Endodermal cell (in vitro differentiated cells): ENCODE measurements around the gene PCSK4. TPM values are rescaled to one million over a fixed set of nuclear protein-coding genes. Genes with fewer than 3 reads are reported as not detected.

Experiments used
- DNase-seq: peaks from one replicate; pipeline ENCODE4 v3.0.0-alpha.2; 2017
- H3K27ac ChIP-seq: 2 replicates; pipeline ENCODE4 v1.5.1; 2013; ENCODE audit warnings: mild to moderate bottlenecking, low read depth, low read length, moderate library complexity
- H3K27me3 ChIP-seq: 2 replicates; pipeline ENCODE4 v1.6.1; 2013; ENCODE audit warnings: mild to moderate bottlenecking, low read length, moderate library complexity; ENCODE audit not compliant: insufficient read depth, control insufficient read depth, poor library complexity, severe bottlenecking
- H3K36me3 ChIP-seq: 2 replicates; pipeline ENCODE4 v1.7.0; 2013; ENCODE audit warnings: mild to moderate bottlenecking, low read length, moderate library complexity; ENCODE audit not compliant: control insufficient read depth, insufficient read depth
- H3K4me1 ChIP-seq: one replicate; pipeline ENCODE4 v1.7.0; 2013; ENCODE audit warnings: low read length; ENCODE audit not compliant: control insufficient read depth, insufficient read depth
- H3K4me3 ChIP-seq: 2 replicates; pipeline ENCODE4 v1.5.1; 2013; ENCODE audit warnings: mild to moderate bottlenecking, low read length, moderate library complexity
- H3K9ac ChIP-seq: 2 replicates; pipeline ENCODE4 v1.6.1; 2013; ENCODE audit warnings: mild to moderate bottlenecking, low read length, moderate library complexity; ENCODE audit not compliant: poor library complexity, severe bottlenecking; ENCODE audit errors: extremely low read depth
- H3K9me3 ChIP-seq: 2 replicates; pipeline ENCODE4 v1.6.1; 2013; ENCODE audit warnings: mild to moderate bottlenecking, low read length, moderate library complexity; ENCODE audit not compliant: control insufficient read depth
- H3K27ac Mint-ChIP-seq: 2 replicates; pipeline ENCODE4 v1.8.0; 2020; ENCODE audit warnings: mixed read lengths
- H3K27me3 Mint-ChIP-seq: 2 replicates; pipeline ENCODE4 v1.8.0; 2021; ENCODE audit warnings: mild to moderate bottlenecking, mixed read lengths; ENCODE audit not compliant: insufficient read depth
- H3K36me3 Mint-ChIP-seq: 2 replicates; pipeline ENCODE4 v1.8.0; 2020; ENCODE audit warnings: low read depth, mixed read lengths
- H3K4me1 Mint-ChIP-seq: 2 replicates; pipeline ENCODE4 v1.8.0; 2020; ENCODE audit warnings: mixed read lengths
- H3K4me3 Mint-ChIP-seq: 2 replicates; pipeline ENCODE4 v1.8.0; 2020; ENCODE audit warnings: mild to moderate bottlenecking, moderate library complexity, mixed read lengths
- H3K9me3 Mint-ChIP-seq: 2 replicates; pipeline ENCODE4 v1.8.0; 2020; ENCODE audit warnings: mild to moderate bottlenecking, mixed read lengths
- WGBS, 2 experiments: methylation state at CpG; one replicate each; pipeline versions ENCODE4 v1.1.5 to v1.1.7; 2013; ENCODE audit warnings: missing lambda C conversion rate in 2 of 2, mixed read lengths in 1 of 2; ENCODE audit not compliant: insufficient coverage in 1 of 2, insufficient read length in 1 of 2; 5-methylcytosine and 5-hydroxymethylcytosine counted together
- total RNA-seq, 2 donors: library from RNA; stranded (reverse); fragmentation: NEBNext Ultra II Directional in 1 of 2; extraction: Animal tissue kit (Norgen Biotek cat#: 25700) in 1 of 2; gene quantifications; 2 replicates in 1 of 2; 3 replicates in 1 of 2; pipeline ENCODE4 v1.2.1, GENCODE V29; 2021
- TF ChIP-seq, protein P1 (sequence below): fragments of 200-600 bp; sonication (generic); conservative IDR thresholded peaks from 2 replicates; pipeline ENCODE4 v1.5.0; 2021; ENCODE audit warnings: antibody characterized with exemption, mild to moderate bottlenecking

PCSK4 gene
- total RNA-seq, 2 donors from 2014 or later = 25.2 to 31.6 TPM

DNA sequence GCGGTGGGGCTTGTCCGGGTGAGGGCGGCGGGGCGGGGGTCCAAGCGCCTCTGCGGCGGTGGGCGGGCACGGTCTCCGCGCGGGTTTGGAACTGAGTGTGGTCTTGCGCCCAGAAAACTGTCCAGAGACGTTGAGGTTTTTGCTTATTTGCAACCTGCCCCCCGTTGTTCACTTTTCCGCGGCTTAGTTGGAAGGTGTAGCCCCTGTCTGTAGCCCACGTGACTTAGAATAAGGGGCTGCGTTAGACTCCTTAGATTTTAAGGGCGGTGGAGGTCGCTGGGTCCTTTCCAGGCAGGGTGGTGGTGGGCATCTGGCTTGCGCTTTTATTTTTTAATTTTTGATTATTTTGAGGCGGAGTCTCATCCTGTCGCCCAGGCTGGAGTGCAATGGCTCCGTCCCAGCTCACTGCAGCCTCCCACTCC, 51.2 kb downstream of the PCSK4 start:
- Mint-ChIP-seq H3K36me3 (peaks cover 44% of the 10 kb centered on the region), H3K27ac (peak overlapping the region; percentile 85), H3K4me3 (peak overlapping the region; percentile 95), H3K4me1 (peaks cover 8% of the 10 kb centered on the region), H3K9me3 (no peaks in the 10 kb centered on the region), H3K27me3 (no peaks in the 10 kb centered on the region)
- no peak for DNase-seq
- TF ChIP-seq, protein P1, sequence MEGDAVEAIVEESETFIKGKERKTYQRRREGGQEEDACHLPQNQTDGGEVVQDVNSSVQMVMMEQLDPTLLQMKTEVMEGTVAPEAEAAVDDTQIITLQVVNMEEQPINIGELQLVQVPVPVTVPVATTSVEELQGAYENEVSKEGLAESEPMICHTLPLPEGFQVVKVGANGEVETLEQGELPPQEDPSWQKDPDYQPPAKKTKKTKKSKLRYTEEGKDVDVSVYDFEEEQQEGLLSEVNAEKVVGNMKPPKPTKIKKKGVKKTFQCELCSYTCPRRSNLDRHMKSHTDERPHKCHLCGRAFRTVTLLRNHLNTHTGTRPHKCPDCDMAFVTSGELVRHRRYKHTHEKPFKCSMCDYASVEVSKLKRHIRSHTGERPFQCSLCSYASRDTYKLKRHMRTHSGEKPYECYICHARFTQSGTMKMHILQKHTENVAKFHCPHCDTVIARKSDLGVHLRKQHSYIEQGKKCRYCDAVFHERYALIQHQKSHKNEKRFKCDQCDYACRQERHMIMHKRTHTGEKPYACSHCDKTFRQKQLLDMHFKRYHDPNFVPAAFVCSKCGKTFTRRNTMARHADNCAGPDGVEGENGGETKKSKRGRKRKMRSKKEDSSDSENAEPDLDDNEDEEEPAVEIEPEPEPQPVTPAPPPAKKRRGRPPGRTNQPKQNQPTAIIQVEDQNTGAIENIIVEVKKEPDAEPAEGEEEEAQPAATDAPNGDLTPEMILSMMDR = no peak
- H3K27ac ChIP-seq = peak overlapping the region; percentile 98
- peak overlapping the region; percentile 92 for H3K4me3 ChIP-seq
- H3K4me1 ChIP-seq = no peaks in the 10 kb centered on the region
- H3K27me3 ChIP-seq = no peaks in the 10 kb centered on the region
- 1% methylated on average over 14 to 26 of the region's 26 CpGs for WGBS, 2 experiments
- no peaks in the 10 kb centered on the region for H3K9me3 ChIP-seq
- peaks cover 42% of the 10 kb centered on the region for H3K36me3 ChIP-seq
- H3K9ac ChIP-seq = peak overlapping the region; percentile 98

DNA sequence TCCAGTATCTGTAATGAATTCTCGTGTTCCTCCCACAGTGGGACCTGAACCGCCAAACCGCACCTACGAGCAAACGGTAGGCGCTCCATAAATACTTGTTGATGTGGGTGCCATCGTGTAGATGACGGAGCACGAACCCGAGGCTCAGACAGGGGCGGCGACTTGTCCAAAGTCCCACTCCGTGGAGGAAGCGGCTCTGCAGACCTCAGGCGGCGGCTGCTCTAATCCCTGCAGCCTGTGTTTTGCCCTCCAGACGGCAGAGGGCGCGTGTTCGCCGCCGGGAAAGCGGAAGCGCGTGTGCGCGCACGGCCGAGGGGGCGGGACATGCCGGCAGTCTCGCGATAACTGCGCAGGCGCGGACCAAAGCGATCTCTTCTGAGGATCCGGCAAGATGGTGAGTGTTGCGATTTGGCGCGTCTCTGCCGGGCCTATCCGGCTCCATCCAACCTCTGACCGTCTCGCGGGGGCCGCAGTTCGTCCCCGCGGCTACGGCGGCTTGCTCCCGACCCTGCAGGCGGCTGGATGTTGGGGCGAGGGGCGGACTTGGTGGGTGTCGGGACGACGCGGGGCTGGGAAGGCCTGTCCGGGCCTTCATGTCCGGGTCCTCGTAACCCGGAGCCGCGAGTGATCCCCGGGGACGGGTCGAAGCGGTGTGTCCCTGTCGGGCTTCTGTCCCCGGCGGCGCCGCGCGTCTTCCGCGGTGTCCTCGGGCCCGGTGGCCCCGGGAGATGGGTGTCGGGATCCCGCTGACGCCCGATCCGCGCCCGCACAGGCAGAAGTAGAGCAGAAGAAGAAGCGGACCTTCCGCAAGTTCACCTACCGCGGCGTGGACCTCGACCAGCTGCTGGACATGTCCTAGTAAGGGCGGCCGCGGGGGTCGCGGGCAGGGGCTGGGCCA, 51.9 kb downstream of the PCSK4 start, which contains the start of gene RPS15:
TSS of gene RPS15 (plus strand) at position 362 of the 898 bp plus-strand sequence. CDS start at position 392, 30 bp downstream.
- Histone ChIP-seq H3K36me3 (peaks cover 48% of the 10 kb centered on the region), H3K9ac (peak within 1 kb of the TSS; percentile 98), H3K27me3 (no peaks in the 10 kb centered on the region), H3K4me3 (peak within 1 kb of the TSS; percentile 92), H3K4me1 (no peaks in the 10 kb centered on the region), H3K9me3 (no peaks in the 10 kb centered on the region), H3K27ac (peak within 1 kb of the TSS; percentile 98)
- TF ChIP-seq, protein P1 = peak; percentile 92
- 2 to 7% methylated on average over 36 to 100 of the region's 100 CpGs for whole genome bisulfite sequencing, 2 experiments
- Mint-ChIP-seq H3K4me3 (peak within 1 kb of the TSS; percentile 95), H3K27ac (peak within 1 kb of the TSS; percentile 99), H3K27me3 (no peaks in the 10 kb centered on the region), H3K9me3 (no peaks in the 10 kb centered on the region), H3K36me3 (peaks cover 44% of the 10 kb centered on the region), H3K4me1 (peaks cover 8% of the 10 kb centered on the region)
- DNase-seq = peak; percentile 97

DNA sequence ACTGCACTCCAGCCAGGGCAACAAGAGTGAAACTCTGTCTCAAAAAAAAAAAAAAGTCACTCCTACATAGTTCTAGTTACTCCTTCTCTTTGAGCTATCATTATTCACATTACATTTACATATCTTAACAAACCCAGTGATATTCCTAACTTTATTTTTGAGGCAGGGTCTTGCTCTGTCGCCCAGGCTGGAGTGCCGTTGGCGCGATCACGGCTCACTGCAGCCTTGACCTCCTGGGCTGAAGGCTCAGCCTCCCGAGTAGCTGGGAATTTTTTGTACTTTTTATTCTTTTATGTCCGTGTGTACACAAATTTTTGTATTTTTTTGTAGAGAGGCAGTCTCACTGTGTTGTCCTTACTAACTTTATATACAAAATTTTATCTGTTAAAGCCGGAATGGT, 52.5 kb downstream of the PCSK4 start:
- H3K9ac ChIP-seq = no peak overlapping the region
- no peaks in the 10 kb centered on the region for H3K9me3 Mint-ChIP-seq
- DNase-seq = no peak
- TF ChIP-seq, protein P1 = no peak
- peak overlapping the region; percentile 99 for H3K27ac Mint-ChIP-seq
- no peaks in the 10 kb centered on the region for H3K9me3 ChIP-seq
- H3K36me3 ChIP-seq = peaks cover 48% of the 10 kb centered on the region
- H3K4me3 Mint-ChIP-seq = peak overlapping the region; percentile 95
- no peak overlapping the region for H3K27ac ChIP-seq
- H3K27me3 Mint-ChIP-seq = no peaks in the 10 kb centered on the region
- no peaks in the 10 kb centered on the region for H3K4me1 ChIP-seq
- peak overlapping the region; percentile 92 for H3K4me3 ChIP-seq
- WGBS, 2 experiments = 91 to 97% methylated on average over 5 to 7 of the region's 8 CpGs
- H3K4me1 Mint-ChIP-seq = peaks cover 8% of the 10 kb centered on the region
- H3K27me3 ChIP-seq = no peaks in the 10 kb centered on the region
- H3K36me3 Mint-ChIP-seq = peaks cover 48% of the 10 kb centered on the region
